Measurements from ENCODE around the gene ANKRD30A. TPM values are rescaled to one million over a fixed set of nuclear protein-coding genes. Genes with fewer than 3 reads are reported as not detected.

The ANKRD30A gene
- total RNA-seq, 1 experiment from 2014 or later, result not detected

GRCh38 chr10:37304036-37304435 is 178.6 kb downstream of the ANKRD30A start:
- Mint-ChIP-seq H3K9me3 (peaks cover 92% of the 10 kb centered on the region), H3K4me1 (no peaks in the 10 kb centered on the region), H3K27ac (no peak overlapping the region), H3K36me3 (peaks cover 78% of the 10 kb centered on the region), H3K27me3 (ENCODE audit: low read depth) (peaks cover 16% of the 10 kb centered on the region), H3K4me3 (no peak overlapping the region)
- POLR2A ChIA-PET, result no interaction called here
- ATAC-seq, result no peak
- TF ChIP-seq ESRRA (CRISPR knock-in tag; IDR thresholded peaks at IDR 0.05; ENCODE audit: borderline replicate concordance) (no peak), MLX (CRISPR knock-in tag; IDR thresholded peaks at IDR 0.05) (no peak), SP1 (CRISPR knock-in tag; conservative IDR thresholded peaks at IDR 0.05) (no peak), SMAD4 (CRISPR knock-in tag; IDR thresholded peaks at IDR 0.05) (no peak), MYBL2 (CRISPR knock-in tag; IDR thresholded peaks at IDR 0.05) (no peak), GABPB1 (CRISPR knock-in tag; IDR thresholded peaks at IDR 0.05) (no peak), ZNF219 (CRISPR knock-in tag; IDR thresholded peaks at IDR 0.05; ENCODE audit: borderline replicate concordance) (no peak), ATF3 (CRISPR knock-in tag; conservative IDR thresholded peaks at IDR 0.05) (no peak), ZNF396 (CRISPR knock-in tag; IDR thresholded peaks at IDR 0.05; ENCODE audit: borderline replicate concordance) (no peak), NFYB (CRISPR knock-in tag; conservative IDR thresholded peaks at IDR 0.05; ENCODE audit: low read depth) (no peak), ZNF423 (CRISPR knock-in tag; IDR thresholded peaks at IDR 0.05) (no peak), ZNF138 (CRISPR knock-in tag; conservative IDR thresholded peaks at IDR 0.05) (no peak), PREB (CRISPR knock-in tag; IDR thresholded peaks at IDR 0.05; ENCODE audit: borderline replicate concordance) (no peak), JUN (CRISPR knock-in tag; IDR thresholded peaks at IDR 0.05) (no peak), ZBTB43 (CRISPR knock-in tag; IDR thresholded peaks at IDR 0.05) (no peak)
- CTCF ChIA-PET, result no interaction called here
- no peak for DNase-seq (ENCODE audit: low spot score)

- Mint-ChIP-seq H3K27me3 (ENCODE audit: low read depth) (peaks cover 6% of the 10 kb centered on the region), H3K9me3 (peaks cover 56% of the 10 kb centered on the region), H3K36me3 (peaks cover 48% of the 10 kb centered on the region), H3K4me3 (no peak overlapping the region), H3K4me1 (no peaks in the 10 kb centered on the region), H3K27ac (no peak overlapping the region)
- ChIA-PET POLR2A (no interaction called here), CTCF (no interaction called here)
- DNase-seq (ENCODE audit: low spot score) (no peak), ATAC-seq (no peak)
- TF ChIP-seq CREB1 (CRISPR knock-in tag; IDR thresholded peaks at IDR 0.05) (no peak), JUN (CRISPR knock-in tag; IDR thresholded peaks at IDR 0.05) (no peak), RORB (CRISPR knock-in tag; IDR thresholded peaks at IDR 0.05) (no peak)
These were observed 189.0 kb downstream of the ANKRD30A start for GRCh38 chr10:37314350-37314749.

- Mint-ChIP-seq H3K9me3 (peaks cover 59% of the 10 kb centered on the region), H3K27ac (no peak overlapping the region)
- CTCF ChIA-PET, result no interaction called here
- TF ChIP-seq MLX (CRISPR knock-in tag; IDR thresholded peaks at IDR 0.05) (no peak), ERG (CRISPR knock-in tag; IDR thresholded peaks at IDR 0.05) (no peak), ZNF512 (CRISPR knock-in tag; IDR thresholded peaks at IDR 0.05; ENCODE audit: borderline replicate concordance) (no peak), MYBL2 (CRISPR knock-in tag; IDR thresholded peaks at IDR 0.05) (no peak), ATF6 (CRISPR knock-in tag; IDR thresholded peaks at IDR 0.05) (no peak), MXD4 (CRISPR knock-in tag; IDR thresholded peaks at IDR 0.05; ENCODE audit: borderline replicate concordance) (no peak), ZNF425 (CRISPR knock-in tag; conservative IDR thresholded peaks at IDR 0.05) (no peak)
These were observed 189.5 kb downstream of the ANKRD30A start for GRCh38 chr10:37314862-37315261.

More at GRCh38 chr10:37314862-37315261, 189.5 kb downstream of the ANKRD30A start:
- Mint-ChIP-seq H3K4me3 (no peak overlapping the region), H3K36me3 (peaks cover 52% of the 10 kb centered on the region), H3K27me3 (ENCODE audit: low read depth) (peaks cover 8% of the 10 kb centered on the region), H3K4me1 (no peaks in the 10 kb centered on the region)
- DNase-seq (ENCODE audit: low spot score), result no peak
- ATAC-seq, result no peak
- POLR2A ChIA-PET, result no interaction called here

Measured in WTC11 (cell line).